Measurements from ENCODE around the gene LHFPL3.

- TF ChIP-seq CTCF (IDR thresholded peaks at IDR 0.05; ENCODE audit: extremely low read depth in 1 of 2, insufficient read depth in 1 of 2, low read depth in 1 of 2, low read length in 2 of 2) (no peak), EZH2 (IDR thresholded peaks at IDR 0.05; ENCODE audit: borderline replicate concordance, low read depth, low read length, severe bottlenecking) (no peak), POLR2AphosphoS5 (IDR thresholded peaks at IDR 0.05; ENCODE audit: insufficient read depth, low read depth, low read length) (no peak)
These were observed 196.4 kb downstream of the LHFPL3 start for GRCh38 chr7:104524853-104525252.

All from endothelial cell of umbilical vein (primary cell).